GM18502 (cell line): ENCODE data around the gene TMEM219.

Experiments used
- ATAC-seq: cut with Tn5 transposase; IDR thresholded peaks from one replicate; pipeline ENCODE4 v1.9.1; 2021; ENCODE audit warnings: mild to moderate bottlenecking; ENCODE audit not compliant: unreplicated experiment, poor library complexity

The TMEM219 gene

DNA sequence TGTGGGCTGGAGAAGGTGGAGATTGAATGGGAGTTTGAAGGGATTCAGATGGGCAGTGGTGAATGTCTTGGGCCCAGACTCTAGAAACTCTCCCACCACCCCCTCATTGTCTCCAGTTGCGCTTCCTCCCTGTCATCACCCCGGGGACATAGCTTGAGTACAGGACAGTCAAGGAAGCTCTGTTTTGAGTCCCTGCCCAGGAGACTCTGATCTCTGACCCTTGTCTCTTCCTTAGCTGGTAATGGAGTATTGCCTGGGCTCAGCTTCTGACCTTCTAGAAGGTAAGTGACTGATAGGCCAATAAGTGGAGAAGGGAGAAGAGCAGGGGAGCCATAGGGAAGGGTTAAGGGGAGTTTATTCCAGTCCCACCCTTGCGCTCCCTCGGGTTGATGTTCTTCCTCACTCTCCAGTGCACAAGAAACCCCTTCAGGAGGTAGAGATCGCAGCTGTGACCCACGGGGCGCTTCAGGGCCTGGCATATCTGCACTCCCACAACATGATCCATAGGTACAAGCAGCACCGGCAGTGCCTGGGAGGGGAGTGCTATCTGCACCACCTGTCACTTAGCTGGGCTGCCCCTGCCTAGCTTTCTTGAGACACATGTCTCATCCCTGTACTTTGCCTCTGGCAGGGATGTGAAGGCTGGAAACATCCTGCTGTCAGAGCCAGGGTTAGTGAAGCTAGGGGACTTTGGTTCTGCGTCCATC is 16.8 kb downstream of the TMEM219 start:
- no peak for ATAC-seq

DNA sequence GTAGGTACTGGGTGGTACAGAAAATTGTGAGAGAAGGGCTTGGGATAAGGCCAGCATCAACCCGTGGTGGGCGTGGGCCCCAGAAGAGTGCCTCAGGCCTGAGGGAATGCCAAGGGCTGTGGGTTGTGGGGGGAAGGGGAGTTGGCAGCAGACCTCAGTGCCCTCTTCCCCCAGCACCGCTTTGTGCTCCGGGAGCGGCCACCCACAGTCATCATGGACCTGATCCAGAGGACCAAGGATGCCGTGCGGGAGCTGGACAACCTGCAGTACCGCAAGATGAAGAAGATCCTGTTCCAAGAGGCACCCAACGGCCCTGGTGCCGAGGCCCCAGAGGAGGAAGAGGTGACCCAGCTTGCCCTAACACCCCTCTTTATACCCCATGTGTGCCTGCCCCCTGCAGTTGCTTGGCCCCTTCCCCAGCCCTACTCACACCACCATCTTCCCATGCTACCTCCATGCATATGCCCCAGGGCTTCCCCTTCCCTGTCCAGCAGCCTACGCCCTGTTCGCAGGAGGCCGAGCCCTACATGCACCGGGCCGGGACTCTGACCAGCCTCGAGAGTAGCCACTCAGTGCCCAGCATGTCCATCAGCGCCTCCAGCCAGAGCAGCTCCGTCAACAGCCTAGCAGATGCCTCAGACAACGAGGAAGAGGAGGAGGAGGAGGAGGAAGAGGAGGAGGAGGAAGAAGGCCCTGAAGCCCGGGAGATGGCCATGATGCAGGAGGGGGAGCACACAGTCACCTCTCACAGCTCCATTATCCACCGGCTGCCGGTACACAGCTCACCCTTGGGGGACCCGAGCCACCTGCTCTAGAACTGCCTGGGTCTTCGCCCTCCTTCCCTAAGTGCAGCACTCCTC is 20.9 kb downstream of the TMEM219 start:
- no peak for ATAC-seq

DNA sequence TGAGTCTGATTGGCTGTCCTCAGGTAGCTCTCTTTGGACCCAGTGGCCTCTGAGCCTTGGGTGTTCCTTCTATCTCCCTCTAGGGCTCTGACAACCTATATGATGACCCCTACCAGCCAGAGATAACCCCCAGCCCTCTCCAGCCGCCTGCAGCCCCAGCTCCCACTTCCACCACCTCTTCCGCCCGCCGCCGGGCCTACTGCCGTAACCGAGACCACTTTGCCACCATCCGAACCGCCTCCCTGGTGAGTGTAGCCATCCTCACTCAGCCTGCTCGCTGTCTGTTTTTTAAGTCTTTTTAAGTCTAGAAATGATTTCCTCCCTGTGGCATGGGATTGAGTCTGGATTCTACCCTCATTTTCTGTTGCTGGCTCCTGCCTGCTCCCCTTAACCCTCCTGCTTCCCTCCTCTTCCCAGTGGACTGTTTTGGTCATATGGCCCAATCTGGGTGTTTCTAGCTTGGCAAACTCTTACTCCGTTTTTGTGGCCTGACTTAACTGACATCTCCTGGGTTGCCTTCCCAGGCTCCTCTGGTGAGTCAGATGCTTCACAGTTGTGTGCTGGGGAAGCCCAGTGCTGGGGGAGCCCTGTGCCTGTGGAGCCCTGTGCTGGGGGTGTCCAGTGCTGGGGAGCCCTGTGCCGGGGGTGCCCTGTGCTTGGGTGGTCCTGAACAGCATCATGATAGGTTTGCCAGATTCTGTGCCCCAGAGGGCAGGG is 21.7 kb downstream of the TMEM219 start:
- ATAC-seq, result no peak

DNA sequence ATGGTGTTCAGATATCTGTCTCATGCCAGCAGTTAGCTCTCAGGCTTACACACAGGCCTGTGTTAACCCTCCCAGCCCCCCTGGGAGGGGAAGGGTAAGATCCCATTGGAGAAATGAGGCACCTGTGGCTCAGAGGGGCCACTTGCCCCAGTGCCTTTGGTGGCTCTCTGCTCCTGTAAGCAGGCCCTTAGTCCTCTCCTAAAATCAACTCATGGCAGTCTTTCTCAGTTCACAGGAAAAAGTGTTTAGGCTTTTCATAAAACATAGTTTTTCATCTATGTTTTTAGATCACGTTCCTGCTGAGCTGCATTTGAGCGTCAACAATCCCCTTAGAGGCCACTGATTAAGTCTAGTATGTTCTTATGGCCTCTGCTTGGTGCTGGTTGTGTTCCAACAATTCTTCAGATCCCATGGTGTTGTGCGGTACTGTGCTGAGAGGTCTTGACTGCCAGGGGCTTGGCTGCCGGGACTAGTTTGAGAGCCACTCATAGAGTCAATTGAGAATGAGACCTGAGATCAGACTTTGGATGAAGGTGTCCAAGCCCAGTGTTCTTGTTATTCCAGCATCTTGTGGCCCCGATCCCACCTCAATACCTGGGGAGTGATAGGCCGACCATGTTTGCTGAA is 22.4 kb downstream of the TMEM219 start:
- ATAC-seq, result no peak

DNA sequence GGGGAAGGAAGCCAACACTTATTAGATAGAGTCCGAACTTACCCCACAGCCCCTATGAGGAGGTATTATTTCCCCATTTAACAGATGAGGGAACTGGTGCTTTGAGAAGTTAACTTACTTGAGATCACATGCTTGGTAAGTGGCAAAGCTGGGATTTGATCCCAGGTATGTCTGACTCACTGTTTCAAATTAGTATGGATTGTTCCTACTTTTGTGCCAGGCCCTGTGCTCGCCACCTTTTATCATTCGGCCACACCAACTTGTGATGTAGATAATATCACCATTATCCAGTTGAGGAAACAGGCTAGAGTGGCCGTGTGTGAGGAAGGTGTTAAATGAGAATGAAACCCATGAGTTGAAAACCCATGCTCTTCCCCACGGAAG is 22.9 kb downstream of the TMEM219 start:
- ATAC-seq, result no peak

DNA sequence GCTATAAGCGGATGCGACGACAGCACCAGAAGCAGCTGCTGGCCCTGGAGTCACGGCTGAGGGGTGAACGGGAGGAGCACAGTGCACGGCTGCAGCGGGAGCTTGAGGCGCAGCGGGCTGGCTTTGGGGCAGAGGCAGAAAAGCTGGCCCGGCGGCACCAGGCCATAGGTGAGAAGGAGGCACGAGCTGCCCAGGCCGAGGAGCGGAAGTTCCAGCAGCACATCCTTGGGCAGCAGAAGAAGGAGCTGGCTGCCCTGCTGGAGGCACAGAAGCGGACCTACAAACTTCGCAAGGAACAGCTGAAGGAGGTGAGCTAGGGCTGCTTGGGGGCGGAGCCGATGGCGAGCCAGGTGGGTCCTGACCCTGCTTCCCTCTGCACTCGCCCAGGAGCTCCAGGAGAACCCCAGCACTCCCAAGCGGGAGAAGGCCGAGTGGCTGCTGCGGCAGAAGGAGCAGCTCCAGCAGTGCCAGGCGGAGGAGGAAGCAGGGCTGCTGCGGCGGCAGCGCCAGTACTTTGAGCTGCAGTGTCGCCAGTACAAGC is 23.5 kb downstream of the TMEM219 start:
- no peak for ATAC-seq

DNA sequence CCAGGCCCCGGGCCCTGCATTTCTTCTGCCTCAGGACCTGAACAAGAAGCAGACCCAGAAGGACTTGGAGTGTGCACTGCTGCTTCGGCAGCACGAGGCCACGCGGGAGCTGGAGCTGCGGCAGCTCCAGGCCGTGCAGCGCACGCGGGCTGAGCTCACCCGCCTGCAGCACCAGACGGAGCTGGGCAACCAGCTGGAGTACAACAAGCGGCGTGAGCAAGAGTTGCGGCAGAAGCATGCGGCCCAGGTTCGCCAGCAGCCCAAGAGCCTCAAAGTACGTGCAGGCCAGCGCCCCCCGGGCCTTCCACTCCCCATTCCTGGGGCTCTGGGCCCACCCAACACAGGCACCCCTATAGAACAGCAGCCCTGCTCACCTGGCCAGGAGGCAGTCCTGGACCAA is 24.4 kb downstream of the TMEM219 start:
- no peak for ATAC-seq

DNA sequence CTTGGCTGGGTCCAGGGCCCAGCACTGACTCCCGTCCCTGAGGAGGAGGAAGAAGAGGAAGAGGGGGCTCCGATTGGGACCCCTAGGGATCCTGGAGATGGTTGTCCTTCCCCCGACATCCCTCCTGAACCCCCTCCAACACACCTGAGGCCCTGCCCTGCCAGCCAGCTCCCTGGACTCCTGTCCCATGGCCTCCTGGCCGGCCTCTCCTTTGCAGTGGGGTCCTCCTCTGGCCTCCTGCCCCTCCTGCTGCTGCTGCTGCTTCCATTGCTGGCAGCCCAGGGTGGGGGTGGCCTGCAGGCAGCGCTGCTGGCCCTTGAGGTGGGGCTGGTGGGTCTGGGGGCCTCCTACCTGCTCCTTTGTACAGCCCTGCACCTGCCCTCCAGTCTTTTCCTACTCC is 25.1 kb downstream of the TMEM219 start:
- no peak for ATAC-seq

DNA sequence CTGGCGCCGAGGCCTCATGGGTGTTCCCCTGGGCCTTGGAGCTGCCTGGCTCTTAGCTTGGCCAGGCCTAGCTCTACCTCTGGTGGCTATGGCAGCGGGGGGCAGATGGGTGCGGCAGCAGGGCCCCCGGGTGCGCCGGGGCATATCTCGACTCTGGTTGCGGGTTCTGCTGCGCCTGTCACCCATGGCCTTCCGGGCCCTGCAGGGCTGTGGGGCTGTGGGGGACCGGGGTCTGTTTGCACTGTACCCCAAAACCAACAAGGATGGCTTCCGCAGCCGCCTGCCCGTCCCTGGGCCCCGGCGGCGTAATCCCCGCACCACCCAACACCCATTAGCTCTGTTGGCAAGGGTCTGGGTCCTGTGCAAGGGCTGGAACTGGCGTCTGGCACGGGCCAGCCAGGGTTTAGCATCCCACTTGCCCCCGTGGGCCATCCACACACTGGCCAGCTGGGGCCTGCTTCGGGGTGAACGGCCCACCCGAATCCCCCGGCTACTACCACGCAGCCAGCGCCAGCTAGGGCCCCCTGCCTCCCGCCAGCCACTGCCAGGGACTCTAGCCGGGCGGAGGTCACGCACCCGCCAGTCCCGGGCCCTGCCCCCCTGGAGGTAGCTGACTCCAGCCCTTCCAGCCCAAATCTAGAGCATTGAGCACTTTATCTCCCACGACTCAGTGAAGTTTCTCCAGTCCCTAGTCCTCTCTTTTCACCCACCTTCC is 25.6 kb downstream of the TMEM219 start:
- ATAC-seq, result no peak

DNA sequence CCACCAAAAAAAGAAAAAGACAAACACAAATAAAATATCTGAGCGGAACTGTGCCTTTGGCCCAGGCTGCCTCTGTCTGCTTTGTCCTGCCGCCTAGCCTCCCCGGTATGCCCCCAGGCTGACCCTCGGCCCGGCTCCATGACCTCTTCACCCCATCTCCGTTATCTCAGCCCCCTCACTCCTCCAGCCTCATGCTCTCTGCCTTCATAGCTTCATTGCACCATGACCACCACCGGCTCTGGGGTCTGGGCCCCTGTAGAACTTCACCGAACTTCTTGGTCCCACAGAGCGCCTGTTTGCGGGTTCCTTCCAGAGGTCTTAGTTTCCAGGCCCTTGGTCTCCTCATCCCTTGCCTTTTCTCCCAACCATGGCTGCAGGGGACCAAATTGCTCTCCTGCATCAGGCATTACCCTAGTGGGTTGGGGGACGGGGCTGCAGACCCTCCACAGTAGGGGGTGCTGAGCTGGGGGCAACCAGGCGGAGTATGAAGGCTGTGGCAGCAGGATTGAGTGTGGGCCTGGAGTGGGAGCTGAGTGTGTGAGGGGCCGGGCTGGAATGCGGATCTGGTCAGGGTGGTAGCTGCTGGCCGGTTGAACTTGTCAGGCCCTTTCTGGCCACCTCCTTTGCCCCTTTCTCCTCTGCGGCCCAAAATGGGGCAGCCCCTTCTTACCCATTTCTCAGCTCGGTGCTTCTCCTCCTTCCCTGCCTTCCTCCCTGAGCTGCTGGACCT is 26.6 kb downstream of the TMEM219 start:
- ATAC-seq, result no peak

DNA sequence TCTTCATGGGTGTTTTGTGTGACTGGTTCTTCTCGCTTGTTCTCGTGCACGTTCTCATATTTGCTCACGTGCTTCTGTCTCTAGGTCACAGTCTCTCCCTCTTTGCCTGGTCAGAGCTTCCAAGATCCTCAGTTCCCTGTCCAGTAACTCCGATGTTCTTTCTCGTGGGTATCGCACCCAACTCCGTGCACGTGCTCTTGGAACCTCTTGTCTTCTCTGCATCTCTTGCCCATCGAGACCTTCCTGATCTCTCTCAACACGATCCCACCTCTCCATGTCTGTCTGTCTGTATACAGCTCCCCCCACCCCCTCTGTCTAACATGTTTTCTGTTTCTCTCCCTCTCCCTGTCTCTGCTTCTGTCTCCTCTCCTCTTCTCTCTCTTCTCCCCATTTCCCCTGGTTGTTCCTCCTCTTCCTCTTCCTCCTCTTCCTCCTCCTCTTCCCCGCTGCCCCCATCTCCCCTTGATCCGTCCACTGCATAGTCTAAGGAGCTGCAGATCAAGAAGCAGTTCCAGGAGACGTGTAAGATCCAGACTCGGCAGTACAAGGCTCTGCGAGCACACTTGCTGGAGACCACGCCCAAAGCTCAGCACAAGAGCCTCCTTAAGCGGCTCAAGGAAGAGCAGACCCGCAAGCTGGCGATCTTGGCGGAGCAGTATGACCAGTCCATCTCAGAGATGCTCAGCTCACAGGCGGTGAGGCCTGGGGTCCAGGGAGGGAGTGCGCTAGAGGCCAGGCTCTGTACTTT is 27.4 kb downstream of the TMEM219 start:
- ATAC-seq, result no peak

DNA sequence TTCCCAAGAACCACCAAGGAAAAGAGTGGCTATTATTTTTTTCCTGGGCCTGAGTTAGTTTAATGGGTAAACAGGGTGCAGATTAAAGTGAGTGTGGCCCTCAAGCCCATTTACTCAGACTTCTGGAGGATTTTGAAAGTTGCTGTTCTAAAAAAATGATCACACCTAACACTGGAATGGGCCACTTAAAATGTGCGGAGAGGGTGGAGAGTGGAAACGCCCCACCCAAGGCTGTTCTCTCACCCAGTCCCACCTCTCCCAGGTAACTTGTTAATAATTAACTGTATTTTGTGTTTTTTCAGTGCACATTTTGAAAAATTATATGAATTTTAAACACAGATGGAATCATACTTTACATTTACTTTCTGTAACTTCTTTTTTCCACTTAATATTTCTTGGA is 28.2 kb downstream of the TMEM219 start:
- no peak for ATAC-seq

DNA sequence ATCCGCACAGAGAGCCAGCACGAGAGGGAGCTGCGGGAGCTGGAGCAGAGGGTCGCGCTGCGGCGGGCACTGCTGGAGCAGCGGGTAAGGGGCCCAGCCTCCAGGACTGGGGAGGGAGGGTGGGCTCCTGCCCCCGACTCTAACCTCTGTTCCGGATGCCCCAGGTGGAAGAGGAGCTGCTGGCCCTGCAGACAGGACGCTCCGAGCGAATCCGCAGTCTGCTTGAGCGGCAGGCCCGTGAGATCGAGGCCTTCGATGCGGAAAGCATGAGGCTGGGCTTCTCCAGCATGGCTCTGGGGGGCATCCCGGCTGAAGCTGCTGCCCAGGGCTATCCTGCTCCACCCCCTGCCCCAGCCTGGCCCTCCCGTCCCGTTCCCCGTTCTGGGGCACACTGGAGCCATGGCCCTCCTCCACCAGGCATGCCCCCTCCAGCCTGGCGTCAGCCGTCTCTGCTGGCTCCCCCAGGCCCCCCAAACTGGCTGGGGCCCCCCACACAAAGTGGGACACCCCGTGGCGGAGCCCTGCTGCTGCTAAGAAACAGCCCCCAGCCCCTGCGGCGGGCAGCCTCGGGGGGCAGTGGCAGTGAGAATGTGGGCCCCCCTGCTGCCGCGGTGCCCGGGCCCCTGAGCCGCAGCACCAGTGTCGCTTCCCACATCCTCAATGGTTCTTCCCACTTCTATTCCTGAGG is 29.1 kb downstream of the TMEM219 start:
- no peak for ATAC-seq

DNA sequence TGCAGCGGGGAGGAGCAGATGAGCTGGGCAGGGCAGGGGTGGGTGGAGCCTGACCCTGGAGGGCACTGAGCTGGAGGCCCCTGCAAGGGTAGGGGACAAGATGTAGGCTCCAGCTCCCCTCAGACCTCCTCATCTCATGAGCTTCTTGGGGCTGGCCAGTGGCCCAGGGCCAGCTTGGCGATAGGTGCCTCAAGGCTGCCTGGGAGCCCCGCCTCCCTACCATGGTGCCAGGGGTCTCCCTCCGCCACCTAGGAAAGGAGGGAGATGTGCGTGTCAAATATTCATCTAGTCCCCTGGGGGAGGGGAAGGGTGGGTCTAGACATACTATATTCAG is 29.7 kb downstream of the TMEM219 start:
- no peak for ATAC-seq

DNA sequence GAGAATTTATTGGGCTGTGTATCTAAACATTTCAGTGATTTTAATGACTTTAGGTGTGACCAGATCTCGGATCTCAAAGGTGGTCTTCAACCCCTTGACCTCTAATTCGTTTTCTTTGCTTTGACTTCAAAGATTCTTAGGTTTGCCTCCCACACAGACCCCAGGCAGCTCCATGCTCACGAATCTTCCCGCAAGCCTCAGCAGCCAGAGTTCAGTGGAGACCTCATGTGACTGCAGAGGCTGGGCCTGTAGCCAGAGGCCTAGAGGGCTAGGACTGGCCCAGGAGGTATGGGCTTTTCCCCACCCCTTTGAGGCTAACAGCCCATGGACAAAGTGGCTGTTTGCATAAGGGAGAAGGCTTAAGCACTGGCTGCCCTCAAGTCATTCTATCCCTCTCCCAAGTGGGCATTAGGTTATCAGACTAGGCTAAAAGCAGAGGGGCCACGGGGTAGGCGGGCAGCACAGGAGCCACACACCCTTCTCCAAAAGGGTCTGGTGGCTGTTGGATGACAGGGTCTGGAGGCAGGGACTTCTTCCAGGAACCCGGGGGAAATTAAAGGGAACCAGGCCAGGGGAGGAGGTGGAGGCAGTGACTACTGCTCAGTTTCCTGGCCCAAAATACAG is 30.6 kb downstream of the TMEM219 start:
- ATAC-seq, result no peak

DNA sequence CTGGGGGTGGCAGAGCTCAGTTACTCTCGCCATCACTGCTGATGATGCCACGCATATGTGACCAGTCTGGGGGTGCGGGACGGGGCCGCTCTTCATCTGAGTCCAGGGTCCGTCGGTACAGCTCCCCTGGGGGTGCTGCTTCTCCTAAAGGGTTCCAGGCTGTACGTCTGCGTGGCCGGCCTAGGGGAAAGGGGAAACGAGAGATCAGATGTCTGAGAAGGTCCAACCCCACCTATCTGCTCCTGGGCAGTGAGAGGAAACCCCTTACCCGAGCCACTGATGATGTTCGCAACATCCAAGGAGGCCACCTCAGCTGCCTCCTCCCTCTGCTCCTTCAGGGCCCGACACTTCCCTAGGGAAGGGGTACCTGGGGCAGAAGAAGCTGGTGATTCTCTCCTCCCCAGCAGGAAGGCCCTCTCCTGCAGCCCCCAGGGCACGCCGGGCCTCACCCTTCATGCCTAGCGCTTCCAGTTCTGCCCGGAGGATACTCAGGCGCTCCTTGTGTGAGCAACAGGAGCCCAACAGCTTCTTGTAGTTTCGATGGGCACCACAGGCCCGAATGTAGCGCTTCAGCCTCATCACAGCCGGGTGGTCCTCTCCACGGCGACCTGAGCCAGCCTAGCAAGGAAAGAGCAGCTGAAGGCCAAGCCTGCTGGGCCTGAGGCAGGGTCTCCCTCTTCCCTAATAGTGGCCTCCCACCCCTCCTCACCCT is 31.5 kb downstream of the TMEM219 start:
- no peak for ATAC-seq
